Umbilical cord (tissue), 2 donors: ENCODE measurements around the gene GDPD5. TPM values are rescaled to one million over a fixed set of nuclear protein-coding genes. Genes with fewer than 3 reads are reported as not detected.

Experiments
- DNase-seq: peaks from one replicate; pipeline ENCODE4 v3.0.0-alpha.2; 2015; ENCODE audit warnings: low spot score
- total RNA-seq: library from RNA; depleted of rRNA; stranded (reverse); fragments of >200 nt; gene quantifications from one replicate; pipeline ENCODE4 v1.2.3, GENCODE V29; 2014; ENCODE audit warnings: low replicate concordance; ENCODE audit not compliant: insufficient read depth

The GDPD5 gene
- total RNA-seq, 1 donor from 2014 or later: 54.4 TPM

DNA sequence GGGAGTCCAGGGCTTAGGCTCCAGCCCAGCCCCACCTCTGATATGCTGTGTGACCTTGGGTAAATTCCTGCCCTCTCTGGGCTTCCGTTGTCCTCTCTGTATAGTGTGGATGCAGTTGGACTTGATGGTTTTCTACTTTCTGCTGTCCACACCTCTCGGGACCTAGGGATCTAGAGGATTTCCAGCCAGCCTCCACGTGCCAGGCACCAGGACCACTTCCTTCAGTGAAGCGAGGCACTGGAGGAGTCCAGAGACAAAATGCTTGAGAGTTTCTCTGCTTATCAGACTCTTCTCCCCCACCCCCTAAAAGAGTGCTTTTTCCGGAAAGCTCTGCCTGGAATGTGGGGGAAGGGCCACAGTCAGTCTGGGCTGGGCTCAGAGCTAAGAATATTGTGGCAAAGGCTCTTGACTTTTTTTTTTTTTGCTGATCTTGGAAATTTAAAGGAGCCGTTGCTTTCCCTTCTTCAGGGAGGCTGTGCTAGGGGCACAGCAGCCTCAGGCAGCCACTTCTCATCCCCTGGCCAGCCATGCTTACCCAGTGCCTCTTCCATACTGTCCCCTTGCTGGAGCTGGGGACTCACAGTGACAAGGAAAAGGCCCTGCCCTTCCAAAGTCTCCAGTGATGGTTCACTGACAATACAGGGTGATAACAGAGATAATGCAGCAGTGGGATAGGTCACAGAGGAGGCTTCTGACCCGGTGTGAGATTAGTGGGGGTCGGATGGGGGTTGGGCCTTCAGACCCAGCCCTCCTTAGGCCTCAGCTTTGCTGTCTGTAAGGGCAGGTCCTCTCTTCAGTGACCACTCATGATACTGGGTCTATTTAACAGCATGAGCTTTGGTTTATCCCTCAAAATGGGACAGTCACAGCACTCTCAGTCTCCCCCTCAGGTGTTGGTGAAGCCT, 33.5 kb upstream of the GDPD5 start:
- peak; percentile 98 for DNase-seq

DNA sequence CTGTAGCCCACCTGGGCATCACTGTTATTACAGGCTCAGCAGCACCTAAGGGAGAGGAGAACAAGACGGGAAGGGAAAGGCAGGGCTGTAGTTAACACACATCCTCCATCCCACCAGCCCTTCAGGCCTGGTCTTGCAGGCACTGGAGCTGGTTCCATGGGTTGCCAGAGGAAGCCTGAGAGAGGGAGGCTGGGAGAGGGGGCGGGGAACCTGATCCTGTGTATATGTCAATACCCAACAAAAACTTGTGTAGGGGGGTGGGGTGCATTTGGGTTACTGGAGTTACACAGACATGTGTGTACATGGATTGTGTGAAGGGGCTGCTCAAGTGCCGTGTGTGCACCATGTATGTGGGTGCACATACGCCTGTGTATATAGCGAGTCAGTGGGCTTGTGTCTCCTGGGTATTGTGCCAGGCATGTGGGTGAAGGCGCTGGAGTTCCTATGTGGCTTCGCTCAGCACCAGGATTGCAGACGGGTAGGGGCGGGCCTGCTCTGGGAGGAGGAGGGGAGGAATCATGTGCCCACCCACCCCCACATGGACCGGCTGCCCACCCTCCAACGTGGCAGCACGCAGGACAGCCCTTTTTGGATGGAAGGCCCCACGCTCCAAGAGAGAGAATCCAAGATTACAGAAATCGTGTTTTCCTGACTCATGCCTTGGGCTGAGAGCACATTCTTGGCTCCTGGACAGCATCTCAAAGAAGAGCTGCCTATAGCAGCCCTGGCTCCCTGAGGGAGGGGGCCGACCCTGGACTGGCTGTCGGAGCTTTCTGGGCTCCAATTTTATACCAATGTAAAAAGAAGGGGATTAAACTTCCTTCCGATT, 32.1 kb upstream of the GDPD5 start:
- DNase-seq: peak; percentile 99

GRCh38 chr11:75556275-75556674, 30.5 kb upstream of the GDPD5 start:
- peak; percentile 79 for DNase-seq

DNA sequence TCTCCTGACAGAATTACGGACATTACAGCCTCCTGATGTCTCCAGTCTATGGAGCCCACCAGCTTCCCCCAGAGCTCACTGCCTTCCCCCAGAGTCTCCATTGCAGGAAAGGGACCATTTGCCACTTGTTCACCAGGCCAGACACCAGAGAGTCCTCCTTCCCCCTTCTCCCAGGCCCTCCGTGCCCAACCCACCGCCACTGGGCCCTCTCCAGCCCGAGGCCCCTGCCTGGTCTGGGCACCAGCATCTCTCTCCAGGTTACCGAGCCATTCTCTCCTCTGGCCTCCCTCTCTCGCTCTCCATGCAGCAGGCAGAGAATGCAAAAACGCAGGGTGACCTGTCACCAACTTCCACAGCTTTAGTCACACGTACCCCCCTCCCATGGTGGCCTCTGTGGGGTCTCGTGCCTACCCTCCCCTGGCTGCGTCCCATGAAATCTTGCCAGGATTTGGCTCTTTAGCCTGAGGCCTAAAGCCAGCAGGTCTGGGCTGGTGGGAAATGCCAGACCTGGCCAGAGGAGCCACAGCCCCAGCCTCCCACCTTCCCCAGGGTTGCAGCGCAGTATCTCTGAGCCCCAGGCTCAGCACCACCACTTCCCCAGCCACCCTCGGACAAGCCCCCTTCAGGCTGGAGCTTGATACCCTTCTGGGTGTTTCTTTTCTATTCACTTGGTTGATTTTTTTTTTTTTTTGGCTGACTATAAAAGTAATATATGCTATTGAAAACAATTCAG, 29.5 kb upstream of the GDPD5 start:
- no peak for DNase-seq

GRCh38 chr11:75554258-75555022, 28.7 kb upstream of the GDPD5 start:
- peak; percentile 100 for DNase-seq

DNA sequence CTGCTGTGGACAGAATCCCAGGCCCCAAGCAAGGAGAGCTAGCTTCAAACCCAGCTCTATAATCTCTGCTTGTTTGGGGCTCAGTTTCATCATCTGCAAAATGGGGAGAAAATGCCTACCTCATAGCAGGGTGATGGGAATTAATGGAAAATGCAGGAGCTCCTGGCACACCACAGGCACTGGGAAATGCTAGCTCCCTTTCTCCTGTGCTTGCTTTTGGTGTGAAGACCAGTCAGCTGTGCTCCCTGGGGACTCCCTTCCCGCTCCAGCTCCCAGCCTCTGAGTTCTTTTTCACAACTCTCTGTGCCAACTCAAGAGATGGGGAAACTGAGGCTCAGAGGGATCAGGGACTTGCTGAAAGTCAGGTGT, 28.1 kb upstream of the GDPD5 start:
- DNase-seq: no peak

DNA sequence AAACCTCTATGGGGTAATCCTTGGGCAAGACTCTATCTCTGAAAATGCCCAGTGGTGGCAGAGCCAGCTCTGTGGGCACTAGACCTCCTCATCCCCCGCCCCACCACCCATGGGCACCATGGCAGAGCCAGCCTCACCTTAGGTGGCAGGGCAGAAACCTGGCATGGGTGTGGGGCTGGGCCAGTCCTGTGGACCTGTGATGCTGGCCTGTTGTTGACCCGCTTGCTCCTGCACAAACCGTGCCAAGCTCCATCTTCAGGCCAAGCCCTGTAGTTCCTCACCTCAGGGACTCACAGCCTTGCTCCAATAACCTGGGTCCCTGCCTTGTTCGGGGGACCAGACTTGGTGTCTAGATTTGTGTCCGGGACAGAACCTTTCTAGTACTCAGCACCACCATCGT, 27.4 kb upstream of the GDPD5 start:
- no peak for DNase-seq

DNA sequence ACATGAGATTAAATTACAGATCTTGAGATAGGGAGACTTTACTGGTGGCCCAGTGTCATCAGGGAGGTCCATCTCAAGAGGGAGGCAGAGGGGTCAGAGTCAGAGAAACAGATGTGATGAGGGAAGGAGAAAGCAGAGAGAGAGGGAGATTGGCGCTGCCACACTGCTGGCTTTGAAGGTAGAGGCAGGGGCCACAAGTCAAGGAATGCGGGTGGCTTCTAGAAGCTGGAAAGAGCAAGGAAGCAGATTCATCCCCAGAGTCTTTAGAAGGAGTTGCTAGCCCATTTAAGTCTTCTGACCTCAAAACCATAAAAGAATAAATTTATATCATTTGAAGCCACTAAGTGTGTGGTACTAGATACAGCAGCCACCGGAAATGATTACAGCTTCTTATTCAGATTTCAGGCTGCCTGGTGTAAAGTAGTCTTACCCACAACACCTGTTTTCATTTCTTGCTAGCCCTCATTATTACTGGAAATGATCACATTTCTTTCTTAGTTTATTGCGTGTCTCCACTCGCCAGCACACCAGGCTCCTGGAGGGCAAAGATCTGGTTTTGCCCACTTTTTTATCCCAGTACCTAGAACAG, 23.7 kb upstream of the GDPD5 start:
- DNase-seq: no peak

DNA sequence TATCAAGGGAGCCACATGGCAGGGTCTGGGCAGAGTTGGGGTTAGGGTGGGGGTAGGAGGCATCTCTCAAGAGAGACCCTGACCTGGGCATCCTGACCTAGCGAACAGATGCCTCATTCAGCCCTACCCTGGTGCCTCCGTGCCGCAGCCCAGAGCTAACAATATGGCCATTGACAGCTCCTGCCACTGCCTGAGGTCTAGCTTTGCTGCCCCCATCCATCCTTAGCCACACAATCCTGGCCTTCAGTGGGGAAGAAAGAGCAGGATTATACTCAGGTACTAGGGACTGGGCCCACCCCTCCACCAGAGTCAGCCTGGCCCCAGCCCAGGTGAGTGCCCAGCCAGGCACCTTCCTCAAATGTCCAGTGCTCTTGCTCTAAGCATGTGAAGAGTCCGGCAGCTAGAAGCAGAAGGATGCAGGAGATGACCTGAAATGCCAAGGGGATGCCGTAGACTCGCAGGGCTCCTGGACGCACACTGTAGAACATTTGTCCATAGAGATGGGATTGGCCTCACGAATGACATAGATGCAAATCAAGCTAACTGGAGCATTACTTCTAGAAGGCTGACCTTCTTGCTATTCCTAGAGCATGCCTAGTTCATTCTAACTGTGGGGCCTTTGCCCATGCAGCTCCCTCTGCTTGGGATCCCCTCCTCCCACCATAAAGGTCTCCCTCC, 23.0 kb upstream of the GDPD5 start:
- no peak for DNase-seq

DNA sequence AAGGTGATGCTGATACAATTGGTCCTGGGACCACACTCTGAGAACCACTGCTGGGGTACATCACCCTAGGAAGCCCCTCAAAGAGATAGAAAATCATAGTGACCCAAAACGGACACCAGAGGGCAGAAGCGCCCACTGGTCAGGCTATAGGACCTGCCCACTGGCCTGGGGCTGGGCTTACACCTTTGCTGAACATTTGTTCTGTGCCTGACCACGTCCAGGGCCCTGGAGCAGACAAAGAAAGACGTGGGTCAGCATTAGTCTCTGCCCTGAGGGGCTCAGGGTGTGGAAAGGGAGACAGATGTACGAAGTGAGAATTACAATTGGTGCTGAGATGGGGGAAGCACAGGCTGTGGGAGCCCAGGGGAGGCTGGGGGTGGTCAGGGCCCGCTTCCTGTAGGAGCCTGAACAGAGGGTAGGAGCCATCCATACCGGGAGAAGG, 21.9 kb upstream of the GDPD5 start:
- peak; percentile 79 for DNase-seq

- no peak for DNase-seq
These were observed 21.4 kb upstream of the GDPD5 start for GRCh38 chr11:75547177-75547576.

DNA sequence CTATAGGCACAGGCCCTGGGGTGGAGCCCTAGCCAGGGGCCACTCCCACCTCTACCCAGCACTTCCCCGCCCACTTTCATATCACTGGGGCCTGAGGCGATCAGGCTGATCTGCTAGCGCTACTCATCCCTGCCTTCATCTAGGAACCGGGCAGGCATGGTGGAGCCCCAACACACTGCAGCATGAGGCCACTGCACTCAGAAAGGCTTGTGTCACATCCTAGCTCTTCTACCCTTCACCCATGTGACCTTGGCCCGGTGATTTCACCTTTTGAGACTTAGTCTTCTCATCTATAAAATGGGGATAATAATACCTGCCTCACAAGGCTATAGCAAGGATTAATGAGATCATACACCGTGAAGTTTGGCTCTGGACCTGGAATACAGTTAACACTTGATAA, 18.1 kb upstream of the GDPD5 start:
- DNase-seq: no peak

DNA sequence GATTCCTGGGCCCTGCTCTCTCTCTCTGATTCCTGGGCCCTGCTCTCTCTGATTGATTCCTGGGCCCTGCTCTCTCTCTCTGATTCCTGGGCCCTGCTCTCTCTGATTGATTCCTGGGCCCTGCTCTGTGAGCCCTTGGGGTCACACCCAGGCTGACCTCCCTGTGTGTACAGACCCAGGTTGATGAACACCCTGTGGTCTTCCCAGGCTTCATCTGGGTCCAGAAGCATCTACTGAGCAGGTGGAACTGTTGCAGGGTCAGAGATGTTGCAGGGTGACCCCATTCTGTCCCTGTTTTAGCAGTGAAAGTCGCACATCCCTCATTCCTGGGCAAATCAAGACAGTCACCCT, 16.3 kb upstream of the GDPD5 start:
- no peak for DNase-seq

- no peak for DNase-seq
These were observed 15.7 kb upstream of the GDPD5 start for GRCh38 chr11:75541193-75542087.

GRCh38 chr11:75539459-75540334, 14.0 kb upstream of the GDPD5 start:
- DNase-seq: peak; percentile 63

GRCh38 chr11:75538150-75538942, 12.6 kb upstream of the GDPD5 start:
- DNase-seq: no peak

DNA sequence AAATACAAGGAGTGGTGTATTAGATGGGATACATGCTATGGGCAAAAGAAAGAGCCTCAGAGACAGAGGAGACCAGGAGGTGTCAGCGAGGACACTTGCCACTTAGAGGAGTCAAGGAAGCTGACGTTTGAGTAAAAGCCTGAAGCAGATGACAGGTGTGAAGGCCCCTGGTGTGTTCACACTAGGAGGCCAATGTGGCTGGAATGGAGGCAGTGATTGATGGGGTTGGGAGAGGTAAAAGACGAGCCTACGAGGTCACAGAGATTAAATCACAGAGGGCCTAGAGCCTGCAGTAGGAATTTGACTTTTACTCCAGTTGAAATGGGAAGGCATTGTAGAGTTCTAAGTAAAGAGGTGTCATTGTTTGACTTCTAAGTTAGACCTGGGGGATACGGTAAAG, 12.0 kb upstream of the GDPD5 start:
- DNase-seq: no peak
